Central memory CD8-positive, alpha-beta T cell (primary cell): ENCODE results near the gene RNF144B.
"Not testable (repeated sequence)": the region's sequence is repeated elsewhere in the genome, so short reads cannot be mapped to it uniquely, and the experiment has no call there.

Experiments
- ATAC-seq: fragments of 150-1000 bp; cut with Tn5 transposase; replicated peaks from 2 replicates; pipeline ENCODE4 v1.10.0; 2022; ENCODE audit warnings: mild to moderate bottlenecking, moderate FRiP score, moderate number of reproducible peaks; ENCODE audit not compliant: poor library complexity, severe bottlenecking; ENCODE audit errors: extremely low read depth
- DNase-seq, 2 donors: peaks; one replicate each; pipeline ENCODE4 v3.0.0; 2021; ENCODE audit warnings: low spot score in 2 of 2
- H3K27ac Mint-ChIP-seq: one replicate; pipeline ENCODE4 v1.8.0; 2022; ENCODE audit warnings: low read depth, mild to moderate bottlenecking, moderate library complexity, mixed read lengths
- H3K27me3 Mint-ChIP-seq: one replicate; pipeline ENCODE4 v1.8.0; 2022; ENCODE audit warnings: mixed read lengths
- H3K36me3 Mint-ChIP-seq: one replicate; pipeline ENCODE4 v1.8.0; 2022; ENCODE audit warnings: mild to moderate bottlenecking, moderate library complexity, mixed read lengths; ENCODE audit not compliant: insufficient read depth
- H3K4me1 Mint-ChIP-seq: one replicate; pipeline ENCODE4 v1.8.0; 2022; ENCODE audit warnings: mixed read lengths
- H3K4me3 Mint-ChIP-seq: one replicate; pipeline ENCODE4 v1.8.0; 2022; ENCODE audit warnings: mild to moderate bottlenecking, moderate library complexity, mixed read lengths
- H3K9me3 Mint-ChIP-seq: one replicate; pipeline ENCODE4 v1.8.0; 2022; ENCODE audit warnings: mixed read lengths

Gene RNF144B

DNA sequence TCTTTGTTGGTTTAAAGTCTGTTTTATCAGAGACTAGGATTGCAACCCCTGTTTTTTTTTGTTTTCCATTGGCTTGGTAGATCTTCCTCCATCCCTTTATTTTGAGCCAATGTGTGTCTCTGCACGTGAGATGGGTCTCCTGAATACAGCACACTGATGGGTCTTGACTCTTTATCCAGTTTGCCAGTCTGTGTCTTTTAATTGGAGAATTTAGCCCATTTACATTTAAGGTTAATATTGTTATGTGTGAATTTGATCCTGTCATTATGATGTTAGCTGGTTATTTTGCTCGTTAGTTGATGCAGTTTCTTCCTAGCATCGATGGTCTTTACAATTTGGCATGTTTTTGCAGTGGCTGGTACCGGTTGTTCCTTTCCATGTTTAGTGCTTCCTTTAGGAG, 29.6 kb upstream of the RNF144B start:
- H3K4me3 Mint-ChIP-seq, H3K36me3 Mint-ChIP-seq: not testable (repeated sequence)
- peaks cover 58% of the 10 kb centered on the region for H3K27me3 Mint-ChIP-seq

DNA sequence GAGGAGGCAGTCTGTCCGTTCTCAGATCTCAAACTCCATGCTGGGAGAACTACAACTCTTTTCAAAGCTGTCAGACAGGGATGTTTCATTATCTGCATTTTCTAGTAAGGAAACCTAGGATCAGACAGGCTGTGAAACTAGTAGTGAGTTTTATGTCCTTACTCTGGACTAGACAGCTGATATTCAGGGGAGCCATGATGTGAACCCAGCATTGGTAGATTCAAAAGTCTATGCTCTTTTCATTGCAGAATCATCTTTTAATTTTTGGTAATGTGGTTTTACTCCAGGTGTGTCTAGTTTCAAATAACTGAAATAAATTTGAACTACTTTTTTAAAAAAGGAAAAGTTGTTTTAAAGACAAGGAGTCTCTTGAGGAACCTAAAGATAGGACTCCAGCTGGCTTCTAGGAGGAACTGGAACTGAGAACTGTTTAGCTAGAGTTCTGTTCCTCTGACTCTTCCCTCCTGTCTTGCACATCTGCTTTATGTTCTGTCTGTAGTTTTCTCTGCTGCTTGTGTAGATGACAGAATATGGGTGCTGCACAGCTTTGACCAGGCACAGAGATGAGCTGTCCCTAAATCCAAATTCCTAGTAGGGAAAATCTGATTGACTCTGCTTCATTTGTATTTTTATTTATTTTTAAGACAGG, 27.8 kb upstream of the RNF144B start:
- H3K27me3 Mint-ChIP-seq: peaks cover 51% of the 10 kb centered on the region
- H3K36me3 Mint-ChIP-seq: no peaks in the 10 kb centered on the region
- DNase-seq (no peak), ATAC-seq (no peak)
- H3K4me1 Mint-ChIP-seq: no peaks in the 10 kb centered on the region
- no peak overlapping the region for H3K4me3 Mint-ChIP-seq
- H3K27ac Mint-ChIP-seq: no peak overlapping the region
- H3K9me3 Mint-ChIP-seq: peaks cover 7% of the 10 kb centered on the region

More for the DNA sequence above, 29.6 kb upstream of the RNF144B start:
- not testable (repeated sequence) for H3K9me3 Mint-ChIP-seq, H3K27ac Mint-ChIP-seq, DNase-seq, H3K4me1 Mint-ChIP-seq, ATAC-seq

DNA sequence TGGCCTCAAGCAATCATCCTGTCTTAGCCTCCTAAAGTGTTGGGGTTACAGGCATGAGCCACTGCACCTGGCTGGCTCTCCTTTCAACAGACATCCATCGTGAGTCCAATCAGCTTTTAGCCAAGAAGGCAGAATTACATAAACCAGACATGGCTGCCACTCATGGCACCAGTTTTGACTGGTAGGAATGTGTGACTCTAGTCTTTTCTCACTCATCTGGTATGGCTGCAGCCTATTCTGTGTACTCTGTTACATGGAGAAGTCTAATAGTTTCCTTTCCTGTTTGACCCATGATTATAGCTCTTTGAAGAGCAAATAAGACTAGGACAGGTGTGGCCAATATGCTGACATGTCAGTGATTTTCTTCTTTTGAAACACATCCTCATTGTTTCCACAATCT, 27.0 kb upstream of the RNF144B start:
- H3K4me1 Mint-ChIP-seq: no peaks in the 10 kb centered on the region
- H3K36me3 Mint-ChIP-seq: no peaks in the 10 kb centered on the region
- H3K27ac Mint-ChIP-seq: no peak overlapping the region
- ATAC-seq (no peak), DNase-seq (no peak)
- H3K27me3 Mint-ChIP-seq: peaks cover 56% of the 10 kb centered on the region
- H3K9me3 Mint-ChIP-seq: peaks cover 7% of the 10 kb centered on the region
- H3K4me3 Mint-ChIP-seq: no peak overlapping the region

DNA sequence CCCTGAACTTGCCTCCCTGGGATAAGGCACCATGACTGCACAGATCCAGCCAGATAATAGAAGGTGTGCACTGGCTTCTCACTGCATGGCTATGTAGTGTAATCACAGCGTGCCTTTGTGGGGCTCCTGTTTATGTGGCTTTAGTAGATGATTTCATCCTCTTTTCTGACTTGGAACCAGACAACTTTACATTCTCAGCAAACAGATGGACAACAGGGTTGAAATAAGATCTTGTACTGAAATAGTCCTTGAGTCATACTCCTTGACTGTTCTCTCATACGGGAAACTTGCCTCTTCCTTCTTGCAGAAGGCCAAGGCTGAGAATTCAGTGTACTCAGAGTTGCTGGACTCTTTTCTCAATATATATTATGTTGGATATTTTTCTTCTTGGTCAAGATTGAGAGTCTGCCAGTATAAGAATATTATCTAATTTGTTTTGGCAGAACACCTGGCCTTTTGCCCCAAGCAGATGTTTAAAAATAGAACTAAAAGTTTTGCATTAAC, 25.0 kb upstream of the RNF144B start:
- H3K27me3 Mint-ChIP-seq: peaks cover 45% of the 10 kb centered on the region
- ATAC-seq (no peak), DNase-seq (no peak)
- H3K4me3 Mint-ChIP-seq: no peak overlapping the region
- H3K27ac Mint-ChIP-seq: no peak overlapping the region
- no peaks in the 10 kb centered on the region for H3K36me3 Mint-ChIP-seq
- peaks cover 7% of the 10 kb centered on the region for H3K9me3 Mint-ChIP-seq
- H3K4me1 Mint-ChIP-seq: no peaks in the 10 kb centered on the region

DNA sequence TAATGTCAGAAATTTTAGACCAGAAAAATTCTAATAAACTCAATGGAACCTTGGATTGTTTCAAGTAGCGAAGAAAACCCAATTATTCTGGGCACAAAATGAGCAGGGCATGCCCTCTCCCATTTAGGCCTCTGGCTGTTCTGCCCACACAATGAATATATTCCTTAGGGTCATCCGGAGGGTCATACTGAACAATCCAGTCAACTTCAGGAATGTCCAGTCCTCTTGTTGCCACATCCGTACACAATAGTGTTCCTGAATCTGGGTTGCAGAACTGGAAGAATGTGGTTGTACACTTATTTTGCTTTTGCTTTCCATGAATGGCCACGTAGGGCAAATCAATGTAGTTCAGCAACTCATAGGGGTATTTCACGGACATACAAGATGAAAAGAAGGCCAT, 23.4 kb upstream of the RNF144B start:
- peaks cover 43% of the 10 kb centered on the region for H3K27me3 Mint-ChIP-seq
- H3K4me3 Mint-ChIP-seq: no peak overlapping the region
- H3K9me3 Mint-ChIP-seq: no peaks in the 10 kb centered on the region
- no peak for ATAC-seq
- no peaks in the 10 kb centered on the region for H3K36me3 Mint-ChIP-seq
- no peaks in the 10 kb centered on the region for H3K4me1 Mint-ChIP-seq
- no peak overlapping the region for H3K27ac Mint-ChIP-seq
- no peak for DNase-seq

DNA sequence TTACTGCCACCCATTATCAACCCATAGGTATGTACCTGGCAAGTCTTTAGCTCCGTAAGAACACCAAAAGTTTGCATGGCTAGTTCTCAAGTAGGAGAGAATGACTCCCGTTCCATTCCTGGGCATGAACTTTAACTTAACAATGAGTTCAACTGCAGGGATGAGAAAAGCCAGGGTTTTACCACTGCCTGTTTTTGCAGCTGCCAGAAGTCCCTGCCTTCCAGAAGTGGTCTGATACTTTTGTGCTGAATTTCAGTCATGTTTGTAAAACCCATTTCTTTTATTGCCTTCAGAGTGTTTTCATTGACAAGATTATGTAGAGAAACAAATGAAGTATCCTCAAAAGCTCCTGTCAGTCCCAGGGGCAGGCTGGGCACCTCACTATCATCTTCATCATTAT, 22.6 kb upstream of the RNF144B start:
- ATAC-seq, H3K4me1 Mint-ChIP-seq, DNase-seq, H3K27ac Mint-ChIP-seq, H3K4me3 Mint-ChIP-seq, H3K36me3 Mint-ChIP-seq, H3K9me3 Mint-ChIP-seq: not testable (repeated sequence)
- peaks cover 41% of the 10 kb centered on the region for H3K27me3 Mint-ChIP-seq

DNA sequence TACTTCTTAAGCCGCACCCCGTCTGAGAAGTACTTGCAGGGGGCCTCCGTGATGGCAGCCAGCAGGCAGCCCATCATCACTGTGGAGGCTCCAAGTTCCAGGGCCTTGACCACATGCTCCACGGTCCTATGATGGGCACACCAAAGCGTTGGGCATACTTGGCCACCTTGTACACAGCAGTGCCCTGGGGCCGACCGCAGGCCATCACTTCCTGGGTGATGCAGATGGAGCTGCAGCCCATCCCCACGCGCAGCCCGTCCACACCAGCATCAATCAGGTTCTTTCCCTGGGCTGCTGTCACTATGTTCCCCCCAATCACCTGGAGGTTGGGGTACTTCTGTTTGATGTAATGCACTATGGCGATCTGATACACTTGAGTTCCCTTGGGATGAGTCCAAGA, 19.8 kb upstream of the RNF144B start:
- H3K9me3 Mint-ChIP-seq: no peaks in the 10 kb centered on the region
- no peak overlapping the region for H3K27ac Mint-ChIP-seq
- H3K4me1 Mint-ChIP-seq: no peaks in the 10 kb centered on the region
- no peaks in the 10 kb centered on the region for H3K36me3 Mint-ChIP-seq
- DNase-seq (no peak), ATAC-seq (no peak)
- H3K27me3 Mint-ChIP-seq: peaks cover 17% of the 10 kb centered on the region
- no peak overlapping the region for H3K4me3 Mint-ChIP-seq

DNA sequence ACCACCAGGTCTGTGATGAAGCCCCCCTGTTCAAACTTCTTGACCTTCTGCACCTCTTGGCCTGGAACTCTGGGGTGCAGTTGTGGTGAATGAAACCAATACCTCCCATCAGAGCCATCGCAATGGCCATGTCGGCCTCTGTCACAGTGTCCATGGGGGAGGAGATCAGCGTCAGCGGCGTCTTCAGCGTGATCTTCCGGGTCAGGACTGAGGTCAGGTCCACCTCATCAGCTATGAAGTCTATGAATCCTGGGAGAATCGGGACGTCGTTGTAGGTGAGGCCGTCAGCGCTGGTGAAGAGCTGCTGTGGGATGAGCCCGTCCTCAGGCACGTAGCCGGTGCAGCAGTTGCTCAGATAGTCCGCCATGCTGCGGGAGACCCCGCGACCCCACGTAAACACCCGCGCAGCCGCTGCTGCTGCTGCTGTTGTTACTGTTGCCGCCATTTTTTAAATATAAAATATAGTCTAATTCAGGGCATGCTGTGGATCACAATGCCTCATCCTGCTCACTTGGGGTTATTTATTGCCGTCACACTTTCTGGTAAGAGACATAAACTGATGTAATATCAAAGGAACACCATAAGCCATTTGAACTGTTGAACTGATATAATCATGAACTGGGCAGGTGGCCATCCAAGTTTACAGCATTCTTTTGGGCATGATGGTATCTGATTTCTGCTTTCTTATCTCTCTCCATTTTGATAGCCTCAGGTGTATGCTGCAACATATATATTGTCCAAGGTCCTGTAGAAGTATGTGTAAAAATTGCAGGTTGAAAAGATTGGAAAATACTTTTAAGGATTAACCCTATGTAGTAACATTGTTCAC, 18.7 kb upstream of the RNF144B start:
- DNase-seq: no peak
- Mint-ChIP-seq H3K27me3 (peaks cover 21% of the 10 kb centered on the region), H3K4me3 (no peak overlapping the region), H3K36me3 (no peaks in the 10 kb centered on the region), H3K9me3 (no peaks in the 10 kb centered on the region), H3K4me1 (no peaks in the 10 kb centered on the region), H3K27ac (no peak overlapping the region)
- no peak for ATAC-seq

DNA sequence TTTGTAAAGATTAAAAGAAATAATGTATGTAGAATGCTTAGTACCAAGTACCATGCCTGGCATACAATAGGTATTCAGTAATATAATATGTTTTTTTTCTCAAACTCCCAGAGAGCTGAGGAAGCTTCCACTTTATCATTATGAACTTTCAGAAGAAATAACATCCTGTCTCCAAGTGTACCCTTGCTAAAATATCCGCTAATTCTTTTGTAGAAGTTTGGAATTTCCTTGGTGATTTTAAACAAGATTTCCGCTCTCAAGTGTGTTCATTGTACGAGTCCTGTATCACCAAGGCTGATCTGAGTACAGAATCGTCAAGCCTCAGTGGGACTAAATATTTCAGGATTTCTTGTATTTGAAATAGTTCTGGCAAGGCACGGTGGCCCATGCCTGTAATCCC, 16.1 kb upstream of the RNF144B start:
- peaks cover 1% of the 10 kb centered on the region for H3K36me3 Mint-ChIP-seq
- no peaks in the 10 kb centered on the region for H3K9me3 Mint-ChIP-seq
- no peak for DNase-seq
- peaks cover 6% of the 10 kb centered on the region for H3K27me3 Mint-ChIP-seq
- H3K27ac Mint-ChIP-seq: no peak overlapping the region
- no peak for ATAC-seq
- no peaks in the 10 kb centered on the region for H3K4me1 Mint-ChIP-seq
- H3K4me3 Mint-ChIP-seq: no peak overlapping the region

DNA sequence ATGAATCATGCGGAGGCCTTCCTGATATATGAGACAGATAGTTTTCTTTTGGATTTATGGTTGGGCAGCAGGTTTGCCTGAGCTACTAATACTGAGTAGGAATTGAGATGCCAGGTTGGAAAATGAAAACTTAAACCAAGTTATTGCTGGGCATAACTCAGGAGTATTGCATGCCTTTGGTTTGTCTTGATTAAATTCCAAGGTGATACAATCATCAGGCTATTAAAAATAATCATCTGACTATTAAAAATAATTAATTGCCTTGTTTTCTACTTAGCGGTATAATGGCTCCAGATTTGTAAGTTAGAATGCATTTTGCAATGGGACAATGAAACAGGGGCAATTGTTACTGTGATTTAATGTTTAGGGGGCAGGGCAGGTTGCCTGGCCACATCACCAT, 15.5 kb upstream of the RNF144B start:
- Mint-ChIP-seq H3K36me3 (peaks cover 1% of the 10 kb centered on the region), H3K9me3 (no peaks in the 10 kb centered on the region), H3K4me1 (no peaks in the 10 kb centered on the region), H3K4me3 (no peak overlapping the region), H3K27me3 (peaks cover 6% of the 10 kb centered on the region), H3K27ac (no peak overlapping the region)
- ATAC-seq (no peak), DNase-seq (no peak)

DNA sequence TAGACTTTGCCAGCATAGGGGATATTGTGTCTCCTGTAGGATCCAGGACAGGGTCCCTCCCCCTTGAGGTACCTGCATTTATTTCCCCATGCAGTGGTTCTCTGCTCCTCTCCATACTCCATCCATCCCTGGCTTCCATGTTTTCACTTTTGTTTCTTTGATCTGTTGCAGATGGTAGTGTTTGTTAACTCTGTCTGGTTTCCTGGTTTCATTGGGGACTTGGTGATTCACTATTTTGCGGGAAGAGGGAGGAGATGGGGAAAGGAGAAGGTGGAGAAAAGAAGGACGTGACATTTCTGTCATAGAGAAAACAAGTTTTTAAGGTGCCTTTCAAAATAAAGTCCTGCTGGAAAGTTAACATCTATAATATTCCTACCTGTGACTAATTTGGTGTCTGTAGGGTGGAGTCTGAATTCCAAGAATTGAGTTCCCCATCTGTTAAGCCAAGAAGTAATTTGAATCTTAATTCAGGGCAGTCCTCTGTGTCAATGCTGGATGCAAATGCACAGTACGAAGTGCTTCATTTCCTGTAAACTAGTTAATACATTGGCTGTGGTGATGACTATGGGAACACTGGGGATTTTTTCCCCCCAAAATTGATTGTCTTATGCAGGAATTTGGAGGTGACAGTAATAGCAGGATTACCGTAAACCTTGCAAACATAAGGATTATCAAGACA, 6.9 kb upstream of the RNF144B start:
- no peaks in the 10 kb centered on the region for H3K4me1 Mint-ChIP-seq
- peaks cover 1% of the 10 kb centered on the region for H3K36me3 Mint-ChIP-seq
- no peak overlapping the region for H3K4me3 Mint-ChIP-seq
- H3K27ac Mint-ChIP-seq: no peak overlapping the region
- ATAC-seq: no peak
- H3K27me3 Mint-ChIP-seq: peaks cover 42% of the 10 kb centered on the region
- H3K9me3 Mint-ChIP-seq: no peaks in the 10 kb centered on the region
- no peak for DNase-seq

DNA sequence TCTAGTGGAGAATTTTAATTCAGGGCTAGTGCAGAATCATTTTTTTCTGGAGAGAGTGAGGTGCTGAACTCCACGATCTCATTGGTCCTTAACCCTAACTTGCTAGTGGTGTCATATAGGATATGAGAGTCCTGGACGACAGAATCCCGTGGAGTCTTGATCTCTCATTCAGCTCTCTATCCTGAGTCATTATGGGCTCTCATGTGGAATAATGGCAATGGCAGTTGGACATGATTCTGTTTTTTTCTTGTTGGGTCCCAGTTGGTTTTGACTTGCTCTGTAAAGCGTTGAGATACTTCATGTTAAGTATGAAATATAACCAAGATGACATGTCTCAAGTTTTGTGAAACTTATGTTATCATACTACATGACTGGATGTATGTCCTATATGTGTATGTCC, 6.3 kb upstream of the RNF144B start:
- Mint-ChIP-seq H3K27me3 (peaks cover 42% of the 10 kb centered on the region), H3K4me1 (no peaks in the 10 kb centered on the region), H3K36me3 (no peaks in the 10 kb centered on the region), H3K4me3 (no peak overlapping the region), H3K9me3 (no peaks in the 10 kb centered on the region), H3K27ac (no peak overlapping the region)
- no peak for ATAC-seq
- no peak for DNase-seq

DNA sequence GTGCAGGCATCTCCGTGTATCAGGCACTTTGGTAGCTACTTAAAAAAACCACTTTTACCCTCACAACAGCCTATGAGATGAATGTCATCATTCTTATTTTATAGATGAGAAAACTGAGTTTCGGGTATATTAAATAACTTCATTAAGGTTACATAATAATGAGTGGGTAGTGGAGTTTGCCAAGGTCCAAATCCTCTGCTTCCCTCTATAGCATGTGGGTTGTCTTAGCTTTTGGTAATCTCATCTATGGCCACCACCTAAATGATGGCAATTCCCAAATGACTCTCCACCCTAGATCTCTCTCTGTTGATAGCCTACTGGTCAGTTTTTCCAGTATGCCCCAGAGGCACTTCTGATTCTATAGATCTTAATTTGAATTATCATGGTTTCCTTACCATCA, 3.7 kb upstream of the RNF144B start:
- DNase-seq: no peak
- ATAC-seq: no peak
- Mint-ChIP-seq H3K36me3 (peaks cover 1% of the 10 kb centered on the region), H3K4me1 (peaks cover 22% of the 10 kb centered on the region), H3K9me3 (no peaks in the 10 kb centered on the region), H3K27me3 (peaks cover 42% of the 10 kb centered on the region), H3K27ac (no peak overlapping the region), H3K4me3 (no peak overlapping the region)
